ENCODE data around the gene MARCHF3.
"Not testable (repeated sequence)": the region's sequence is repeated elsewhere in the genome, so short reads cannot be mapped to it uniquely, and the experiment has no call there.

Gene MARCHF3

DNA sequence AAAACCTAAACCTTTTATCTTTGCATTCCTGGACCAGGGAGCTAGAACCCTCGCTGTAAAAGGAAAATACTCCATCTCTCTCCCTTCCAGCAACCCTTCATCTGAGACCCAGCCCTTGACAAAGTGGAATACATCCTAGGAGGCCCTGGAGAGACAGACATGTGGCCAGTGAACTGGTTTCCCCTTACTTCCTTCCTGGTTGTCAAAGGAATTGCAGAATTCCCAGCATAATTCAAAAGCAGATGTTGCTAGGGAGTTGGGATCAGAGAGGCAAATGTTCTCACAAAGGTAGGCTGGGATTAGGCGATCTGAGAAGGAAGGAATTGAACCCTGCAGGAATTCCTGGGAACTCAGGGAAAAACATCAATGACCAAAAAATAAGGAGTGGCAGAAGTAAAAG, 80.9 kb downstream of the MARCHF3 start:
- no peak for DNase-seq

DNA sequence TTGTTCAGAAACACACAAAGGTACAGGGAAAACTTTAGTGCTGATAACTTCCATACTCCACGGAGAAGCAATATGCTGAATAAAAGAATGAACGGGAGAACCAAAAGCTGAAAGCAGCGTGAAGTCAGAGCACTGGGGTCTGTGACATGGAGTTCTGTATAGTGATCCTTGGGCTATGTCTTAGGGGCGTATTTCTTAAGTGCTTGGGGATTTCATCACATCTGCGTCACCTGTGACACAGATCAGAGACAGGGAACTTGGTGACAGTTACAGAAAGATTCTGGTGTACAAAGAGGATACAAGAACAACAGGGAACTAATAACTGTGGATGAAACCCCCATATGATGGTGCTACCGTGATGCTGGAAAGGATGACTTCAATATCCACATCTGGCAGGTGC, 81.9 kb downstream of the MARCHF3 start:
- no peak for DNase-seq

DNA sequence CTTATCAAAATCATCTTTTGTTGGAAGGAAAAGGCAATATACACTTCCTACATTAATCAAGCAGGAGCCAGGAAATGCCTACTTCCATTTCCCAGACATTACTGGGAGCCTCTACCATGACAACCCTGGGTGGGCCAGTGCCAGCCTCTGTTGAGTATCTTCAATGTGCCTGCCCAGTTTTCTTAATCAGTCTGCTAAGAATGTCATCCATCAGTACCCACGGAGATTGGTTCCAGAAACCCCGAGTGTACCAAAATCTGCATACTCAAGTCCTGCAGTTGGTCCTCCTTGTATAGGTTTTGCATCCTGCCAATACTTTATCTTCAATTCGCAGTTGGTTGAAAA, 82.4 kb downstream of the MARCHF3 start:
- DNase-seq, result no peak

DNA sequence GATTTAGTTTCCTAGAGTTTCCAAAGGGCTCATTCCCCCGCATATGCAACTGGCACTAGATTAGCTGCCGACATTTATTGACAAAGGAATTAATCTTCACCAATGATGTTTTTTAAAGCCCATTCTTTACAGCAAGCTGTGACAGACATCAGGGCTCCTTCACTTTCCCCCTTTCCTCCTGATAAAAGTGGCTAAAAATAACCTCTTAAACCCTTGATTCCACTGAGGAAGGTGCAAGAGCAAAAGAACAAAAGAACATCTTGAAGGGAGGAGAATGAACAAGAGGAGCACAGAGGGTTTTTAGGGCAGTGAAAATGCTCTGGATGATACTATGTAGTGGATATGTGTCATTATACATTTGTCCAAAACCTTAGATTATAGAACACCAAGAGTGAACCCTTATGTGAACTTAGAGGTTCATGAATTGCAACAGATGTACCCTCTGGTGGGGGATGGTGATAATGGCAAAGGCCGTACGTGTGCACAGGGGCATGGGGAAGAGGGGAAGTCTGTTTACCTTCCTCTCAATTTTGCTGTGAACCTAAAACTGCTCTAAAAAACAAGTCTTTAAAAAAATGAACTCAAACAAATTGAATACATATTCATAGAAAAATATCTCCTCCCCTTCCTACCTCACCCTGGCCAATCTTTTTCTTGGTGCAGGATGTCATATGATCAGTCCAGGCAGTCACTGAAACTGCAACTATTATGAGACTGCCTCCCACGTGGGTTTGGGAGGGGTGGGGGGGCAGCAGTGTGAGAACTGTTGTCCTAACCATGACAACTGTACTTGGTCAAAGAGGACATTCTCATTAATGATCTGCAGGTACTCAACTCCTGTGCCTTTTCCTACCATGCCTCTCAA, 83.0 kb downstream of the MARCHF3 start:
- DNase-seq, result no peak

DNA sequence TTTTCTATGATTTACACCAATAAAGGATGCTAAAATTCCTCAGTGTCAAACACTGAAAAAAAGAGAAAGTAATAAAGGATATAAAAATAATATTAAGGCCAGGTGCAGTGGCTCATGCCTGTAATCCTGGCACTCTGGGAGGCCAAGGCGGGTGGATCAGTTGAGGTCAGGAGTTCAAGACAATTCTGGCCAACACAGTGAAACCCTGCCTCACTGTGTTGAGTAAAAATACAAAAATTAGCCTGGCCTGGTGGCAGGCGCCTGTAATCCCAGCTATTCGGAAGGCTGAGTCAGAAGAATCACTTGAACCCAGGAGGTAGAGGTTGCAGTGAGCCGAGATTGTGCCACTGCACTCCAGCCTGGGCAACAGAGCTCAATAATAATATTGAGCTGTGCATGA, 87.5 kb downstream of the MARCHF3 start:
- DNase-seq, result not testable (repeated sequence)

DNA sequence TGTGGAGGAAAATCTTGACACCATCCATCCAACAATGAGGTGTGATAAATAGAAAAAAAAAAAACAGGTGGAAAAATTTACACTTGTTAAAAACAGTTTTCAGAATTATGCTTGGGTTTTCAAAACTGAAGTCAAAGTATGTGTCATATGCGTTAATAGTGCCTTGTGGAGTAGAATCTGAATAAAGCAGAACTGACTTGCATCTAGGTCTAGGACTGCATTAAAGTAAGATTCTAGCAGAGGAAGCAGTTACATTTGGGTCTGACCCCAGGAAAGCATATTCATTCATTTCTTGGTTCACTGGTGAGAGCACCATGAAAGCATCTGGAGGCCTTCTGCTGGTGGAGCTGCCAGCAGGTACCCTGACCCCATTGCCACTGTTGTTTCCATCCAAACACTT, 89.0 kb downstream of the MARCHF3 start:
- no peak for DNase-seq

DNA sequence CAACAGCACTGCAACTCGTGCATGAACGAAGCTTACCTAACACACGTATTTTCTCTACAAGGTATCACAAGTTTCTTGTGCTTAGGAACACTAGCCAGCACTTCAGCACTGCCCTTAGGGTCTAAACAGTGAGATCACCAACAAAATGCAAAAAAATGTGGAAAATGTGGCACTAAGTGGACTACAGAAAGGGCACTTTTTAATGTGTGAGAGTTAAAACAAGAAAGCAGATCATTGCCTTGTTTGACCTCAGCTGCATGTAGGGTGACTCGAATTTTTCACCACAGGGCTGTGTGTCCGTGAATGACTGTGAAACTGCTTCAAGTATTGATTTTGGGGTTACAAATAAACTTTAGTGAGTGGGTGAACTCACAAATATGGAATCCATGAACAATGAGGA, 90.5 kb downstream of the MARCHF3 start:
- DNase-seq, result no peak

DNA sequence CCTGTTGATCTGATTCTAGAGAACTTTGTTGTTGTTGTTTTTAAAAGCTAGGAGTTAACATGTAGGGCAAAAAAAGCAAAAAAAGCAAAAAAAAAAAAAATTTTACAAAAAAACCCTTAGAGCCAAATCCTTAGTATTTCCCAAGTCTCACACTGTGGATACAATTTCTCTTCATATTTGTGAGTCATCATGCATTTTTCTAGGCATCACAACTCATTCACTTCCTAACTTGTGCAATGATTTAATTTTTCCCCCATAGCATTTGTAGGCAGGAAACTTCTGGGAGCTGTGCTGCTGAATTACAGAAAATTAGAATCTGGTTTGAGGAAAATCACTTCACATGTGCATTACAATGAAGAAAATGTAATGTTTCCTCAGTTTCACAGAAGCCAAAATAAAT, 91.9 kb downstream of the MARCHF3 start:
- DNase-seq, result no peak

DNA sequence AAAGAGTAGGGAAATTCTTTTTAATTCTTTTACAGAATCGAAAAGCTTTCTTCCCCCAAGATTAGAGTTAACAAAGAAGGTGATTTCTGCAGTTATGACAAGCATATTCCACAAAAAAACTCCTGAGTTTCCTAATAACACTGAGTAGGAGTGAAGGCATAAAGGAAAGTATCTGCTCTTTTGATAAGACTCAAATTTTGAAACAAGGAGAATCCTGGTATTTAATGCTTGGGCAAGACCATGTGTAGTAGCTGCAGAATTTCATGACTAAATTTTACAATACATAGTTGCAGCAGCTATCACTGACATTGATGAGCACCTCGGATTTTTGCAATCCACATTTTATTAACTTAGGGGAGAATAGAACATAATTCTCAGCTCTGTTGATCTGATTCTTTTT, 92.6 kb downstream of the MARCHF3 start:
- no peak for DNase-seq

DNA sequence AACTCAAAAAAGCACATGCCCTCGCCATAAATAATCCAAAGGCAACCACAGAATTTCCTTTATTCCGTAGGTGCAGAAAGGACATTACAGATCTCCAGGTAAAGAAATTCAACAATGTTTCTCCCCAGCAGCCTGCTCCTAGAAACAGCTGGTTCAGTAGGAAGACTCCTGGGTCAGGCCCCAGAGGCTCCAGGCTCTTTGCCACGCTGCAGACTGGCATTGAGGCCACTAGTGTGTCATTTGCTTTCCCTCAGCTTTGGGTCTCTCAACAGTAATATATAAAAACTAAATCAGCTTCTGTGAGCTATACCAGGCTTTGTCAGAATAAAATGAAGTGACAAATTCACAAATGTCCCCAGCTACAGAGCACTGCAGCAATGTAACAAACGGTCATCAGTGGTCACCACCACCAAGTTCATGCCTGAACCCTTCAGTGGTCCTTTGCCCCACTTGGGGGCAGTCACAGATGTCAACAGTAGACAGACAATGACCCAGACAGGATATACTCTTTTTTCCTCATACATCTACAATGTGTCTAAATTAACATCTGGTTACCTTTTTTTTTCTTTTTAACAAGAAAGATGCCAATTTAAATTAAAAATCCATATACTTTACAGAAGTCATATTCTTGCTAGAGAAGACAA, 93.5 kb downstream of the MARCHF3 start:
- peak in 1 of 14 donors; percentile 9 for DNase-seq

DNA sequence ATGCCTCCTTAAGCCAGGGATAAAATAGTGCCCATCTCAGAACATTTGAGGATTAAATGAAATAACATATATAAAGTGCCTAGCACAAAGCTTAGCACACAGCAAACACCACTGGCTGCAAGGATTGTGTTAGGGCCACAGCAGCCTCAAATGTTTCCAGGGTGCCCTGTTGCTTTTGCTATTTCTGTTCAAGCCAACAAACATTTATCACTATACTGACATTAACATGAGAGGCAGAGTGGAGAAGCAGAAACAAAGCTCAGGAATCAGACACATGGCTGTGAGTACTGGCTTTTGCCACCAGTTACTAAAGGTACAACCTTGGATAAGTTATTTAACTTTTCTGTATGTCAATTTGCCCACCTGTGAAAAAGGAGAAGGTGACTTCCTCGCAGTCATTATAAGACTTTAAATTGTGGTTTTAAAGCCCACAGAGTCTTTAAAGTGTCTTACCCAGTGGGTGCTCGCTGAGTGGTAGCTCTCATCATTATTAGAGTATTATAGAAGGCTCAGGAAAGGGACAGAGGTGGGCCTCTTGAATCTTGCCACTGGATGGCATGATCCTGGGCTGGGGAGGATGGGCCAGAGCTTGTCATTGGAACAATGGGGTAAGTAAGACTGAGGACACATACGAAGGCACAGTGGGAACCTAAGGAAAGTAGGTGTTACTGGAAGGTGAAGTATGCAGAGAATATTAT, 98.2 kb downstream of the MARCHF3 start:
- no peak for DNase-seq

DNA sequence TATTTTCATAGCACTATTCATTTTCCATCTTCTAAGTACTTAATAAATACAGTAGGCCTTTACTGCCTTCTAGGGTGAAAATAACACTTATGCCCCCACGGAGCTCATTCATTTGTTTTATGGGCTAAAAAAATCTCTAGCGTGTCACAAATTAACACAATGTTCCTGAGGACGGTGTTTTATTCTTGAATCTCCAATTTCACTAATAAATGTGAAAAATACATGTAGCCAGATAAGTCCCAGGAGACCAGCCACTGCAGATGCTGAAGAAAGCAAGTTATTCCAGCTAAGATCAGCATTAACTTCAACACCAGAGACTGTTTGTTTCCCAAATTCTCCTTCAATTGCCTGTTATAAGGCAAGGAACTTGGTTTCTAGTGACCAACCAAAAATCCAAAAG, 102.3 kb downstream of the MARCHF3 start:
- DNase-seq, result no peak

DNA sequence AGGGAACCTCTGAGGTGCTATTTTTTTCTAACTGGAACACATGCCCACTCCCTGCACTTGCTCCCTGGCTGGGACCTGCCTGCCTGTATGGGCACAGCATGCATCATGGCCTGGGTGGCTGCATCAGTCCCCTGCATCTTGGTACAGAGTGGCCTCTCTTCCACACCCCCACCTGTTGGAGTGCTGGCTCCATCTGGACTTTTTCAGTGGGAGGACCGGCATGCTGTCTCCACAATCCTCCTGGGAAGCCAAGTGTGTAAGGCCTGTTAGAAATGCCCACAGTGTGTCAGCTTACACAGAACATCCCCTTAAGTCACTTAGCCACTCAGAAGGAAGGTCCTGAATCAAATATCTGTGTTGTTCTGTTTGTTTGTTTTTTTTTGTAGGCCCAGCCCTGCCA, 102.9 kb downstream of the MARCHF3 start:
- DNase-seq, result no peak

DNA sequence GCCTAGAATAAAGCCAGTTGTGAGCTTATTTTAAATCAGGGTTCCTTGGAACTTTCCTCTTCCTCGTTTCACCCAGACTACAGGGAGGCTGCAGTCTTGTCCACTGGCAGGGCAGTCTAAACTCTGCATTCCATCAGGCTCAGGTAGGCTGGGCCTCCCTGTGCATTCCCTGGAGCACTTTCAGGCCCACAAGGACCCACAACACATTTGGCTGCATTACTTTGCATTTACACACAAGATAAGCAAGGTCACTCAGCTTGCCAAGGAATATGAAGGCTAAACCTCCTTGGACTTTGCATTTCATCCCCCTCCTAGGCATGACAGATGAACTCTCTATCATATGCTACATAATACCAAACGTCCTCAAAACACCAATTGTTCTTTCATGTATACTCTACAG, 104.2 kb downstream of the MARCHF3 start:
- no peak for DNase-seq

DNA sequence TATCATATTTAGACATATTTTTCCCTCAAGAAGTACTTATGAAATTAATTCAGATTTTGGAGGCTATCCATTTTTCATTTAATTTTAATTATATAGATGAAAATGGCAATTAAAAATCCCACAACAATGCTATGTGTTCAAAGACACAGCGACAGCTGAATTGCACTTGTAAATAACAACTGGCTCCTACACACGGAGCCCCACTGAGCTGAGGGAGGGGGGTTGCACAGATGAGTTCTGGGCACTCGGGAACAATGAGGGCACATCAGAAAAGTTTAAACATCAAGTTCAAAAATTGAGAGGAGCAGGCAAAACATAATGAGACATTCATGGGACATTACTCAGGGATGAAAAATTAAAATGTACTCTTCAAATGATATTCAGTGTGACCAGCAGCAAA, 104.9 kb downstream of the MARCHF3 start:
- no peak for DNase-seq

DNA sequence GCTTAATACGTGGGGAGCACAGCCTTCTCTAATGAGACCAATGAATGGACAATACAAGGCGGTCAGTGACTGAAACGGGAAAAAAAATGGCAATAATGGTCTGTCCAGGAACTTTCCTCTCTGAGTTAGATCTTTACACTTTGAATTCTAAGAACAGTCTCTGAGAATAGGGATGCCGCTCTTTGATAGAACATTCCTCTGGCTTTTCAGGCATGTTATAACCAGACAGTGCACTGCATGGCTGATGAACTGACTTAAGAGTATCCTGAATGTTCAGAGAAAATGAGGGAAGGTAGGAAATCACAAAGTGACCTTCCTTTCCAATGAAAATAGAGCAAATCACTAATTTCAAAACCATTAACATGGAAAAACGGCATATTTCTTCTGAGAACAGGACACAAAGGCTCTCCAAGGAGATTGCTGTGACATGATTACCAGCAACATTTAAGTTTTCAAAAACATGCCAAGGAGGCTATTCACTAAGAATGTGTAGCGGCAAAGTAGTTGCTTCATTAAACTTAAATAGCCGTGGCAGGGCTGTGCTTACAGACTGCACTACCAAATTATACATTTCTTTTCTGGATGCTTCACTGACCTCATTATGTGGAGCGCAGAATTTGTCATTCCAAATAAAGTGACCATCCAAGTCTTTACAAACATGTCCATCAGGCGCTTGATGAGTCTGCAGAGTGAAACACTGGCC, 105.9 kb downstream of the MARCHF3 start:
- no peak for DNase-seq

DNA sequence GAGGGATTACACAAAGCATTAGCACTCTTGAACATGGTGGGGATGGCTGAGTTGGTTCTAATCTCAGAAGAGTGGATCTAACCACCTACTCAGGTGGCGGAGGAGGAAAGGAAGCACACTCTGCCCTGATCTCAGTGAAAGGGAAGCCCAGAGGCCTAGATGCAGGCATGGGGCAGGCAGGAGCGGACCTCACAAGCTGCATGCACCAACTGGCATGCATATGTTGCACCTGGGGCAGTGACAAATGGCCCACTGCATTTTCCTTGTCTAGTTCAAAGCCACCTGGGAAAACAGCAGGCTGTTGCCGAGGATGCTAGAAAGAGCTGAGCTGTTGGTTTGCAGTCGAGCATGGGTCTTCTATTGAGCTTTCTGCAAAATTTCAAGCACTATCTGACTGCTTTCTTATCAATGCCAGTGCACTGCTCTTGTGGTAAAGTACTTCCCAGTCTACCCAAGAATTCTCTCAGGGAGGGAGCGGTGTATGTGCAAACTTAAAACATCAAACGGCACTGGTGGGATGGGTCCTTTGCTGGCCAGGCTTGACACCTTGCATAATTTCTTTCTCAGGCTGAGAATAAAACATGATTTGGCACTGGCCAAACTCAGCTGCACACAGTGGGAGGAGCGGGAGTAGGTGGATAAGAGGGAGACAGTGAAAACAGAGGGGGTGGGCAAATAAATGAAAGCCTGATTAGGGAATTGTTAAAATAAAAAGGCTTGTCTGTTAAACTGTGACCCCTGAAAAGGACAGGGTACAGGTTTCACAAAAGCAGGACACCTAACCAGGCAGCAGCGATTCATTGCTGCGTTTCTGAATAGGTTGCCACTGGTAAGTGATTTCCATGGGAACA, 108.9 kb downstream of the MARCHF3 start:
- no peak for DNase-seq

DNA sequence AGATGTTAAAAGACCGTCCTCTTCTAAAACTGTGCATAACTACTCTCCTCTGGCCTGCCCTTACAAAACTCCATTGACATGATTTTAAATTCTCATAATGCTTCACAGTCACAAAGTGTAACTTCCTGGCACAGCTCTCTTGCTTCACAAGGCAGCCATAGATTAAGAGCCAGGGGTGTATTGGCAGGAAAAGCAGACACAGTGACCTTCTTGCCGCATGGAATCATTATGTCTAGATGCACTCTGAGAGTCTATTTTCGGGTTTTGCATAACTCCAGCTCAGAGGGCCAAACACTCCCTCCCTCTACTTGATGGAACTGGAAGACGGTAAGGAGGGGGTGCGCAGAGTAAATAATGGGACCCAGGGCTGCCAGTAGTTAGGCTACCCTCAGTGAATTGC, 110.1 kb downstream of the MARCHF3 start:
- DNase-seq, result peak in 4 of 14 donors; percentile 27 to 34 (median 30)

DNA sequence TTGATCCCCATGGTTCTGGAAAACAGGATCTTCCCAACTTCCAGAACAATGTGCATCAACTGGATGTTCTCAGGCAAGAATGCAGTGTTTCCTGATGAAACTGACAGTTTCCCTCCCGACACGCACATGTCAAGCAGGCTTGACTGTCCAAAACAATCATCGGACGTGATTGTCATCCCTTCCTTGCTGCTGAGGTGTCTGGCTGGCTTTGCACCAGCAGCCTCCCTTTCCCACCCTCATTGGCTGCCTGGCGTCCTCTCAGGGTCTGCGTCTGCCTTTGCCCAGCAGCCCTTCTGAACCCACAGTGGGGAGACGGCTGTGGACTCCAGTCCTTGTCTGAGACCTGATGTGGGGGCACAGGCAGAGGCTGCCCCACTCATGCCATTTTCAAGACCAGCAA, 110.8 kb downstream of the MARCHF3 start:
- DNase-seq, result peak in 2 of 14 donors; percentile 11 to 18

DNA sequence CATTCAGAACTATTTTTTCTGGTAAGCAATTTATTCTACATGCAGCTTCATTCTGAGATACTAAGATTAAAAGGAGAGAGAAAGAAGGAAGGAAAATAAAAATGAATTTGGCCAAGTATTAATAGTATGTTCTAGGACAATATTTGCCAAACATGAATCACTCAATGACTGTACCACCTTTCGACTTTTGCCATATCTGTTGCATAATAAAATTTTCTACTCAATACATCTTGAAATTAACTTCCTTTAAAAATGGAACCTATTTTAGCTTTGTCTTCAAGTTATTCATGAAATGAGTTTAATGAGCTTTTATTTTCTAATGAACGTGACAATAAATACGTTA, 111.8 kb downstream of the MARCHF3 start:
- DNase-seq, result no peak

DNA sequence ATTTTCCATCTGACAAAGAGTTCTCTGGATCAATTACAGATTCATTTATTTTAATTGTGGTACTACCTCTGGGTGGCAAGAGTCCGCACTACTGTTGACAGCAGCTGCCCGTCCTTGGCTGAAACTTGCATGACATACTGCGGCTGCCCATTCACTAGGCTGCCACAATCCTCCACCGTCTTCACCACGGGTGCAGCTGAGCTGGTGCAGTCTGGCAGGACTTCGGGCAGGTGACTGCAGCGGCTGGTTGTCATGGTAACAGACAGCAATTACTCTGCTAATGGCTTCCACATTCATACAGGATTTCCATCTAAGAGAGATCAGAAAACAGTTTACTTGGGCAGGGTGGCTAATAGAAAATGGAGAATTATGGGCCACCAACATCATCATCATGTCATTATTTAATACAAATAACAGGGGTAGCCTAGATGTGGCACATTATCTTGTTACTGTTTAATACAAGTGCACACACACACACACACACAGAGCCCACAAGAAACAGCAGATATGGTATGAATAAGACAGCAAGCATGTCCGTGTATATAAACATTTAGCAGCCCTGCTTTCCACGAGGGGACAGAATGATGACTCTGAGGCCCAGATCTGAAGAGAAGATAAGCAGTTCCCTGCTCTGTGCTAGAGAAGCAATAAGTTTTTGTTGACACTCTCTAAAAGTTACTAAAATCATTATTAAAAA, 112.3 kb downstream of the MARCHF3 start:
- peak in 1 of 14 donors; percentile 8 for DNase-seq

DNA sequence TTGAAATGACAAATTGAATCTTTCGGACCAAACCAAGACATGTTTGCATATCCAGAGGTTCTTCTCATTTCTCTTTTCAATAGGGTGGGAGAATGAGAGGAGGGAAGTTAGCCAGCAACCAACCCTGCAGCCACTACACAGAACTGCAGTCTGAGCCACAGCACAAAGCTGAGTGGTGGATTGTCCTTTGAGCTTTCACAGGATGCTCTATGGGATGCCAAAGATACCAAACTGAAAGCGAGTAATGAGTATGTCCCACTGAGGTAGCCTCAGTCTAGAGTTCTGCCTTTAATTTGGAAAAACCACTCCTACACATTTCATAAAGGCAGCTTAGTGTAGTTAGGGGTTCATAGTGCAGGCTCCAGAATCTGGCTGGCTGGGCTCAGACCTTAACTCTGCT, 114.9 kb downstream of the MARCHF3 start:
- no peak for DNase-seq

Measured in C1 segment of cervical spinal cord (tissue), 14 donors.